Endothelial cell of umbilical vein (primary cell): ENCODE results near the gene SH3BP4. TPM values are rescaled to one million over a fixed set of nuclear protein-coding genes. Genes with fewer than 3 reads are reported as not detected.

Experiments
- BruUV-seq: library from RNA; stranded (reverse); fragments of 400-500 nt; replicated peaks from 2 replicates; lab custom pipeline; 2021; lab: Mats Ljungman, UMichigan
- CTCF ChIA-PET: fragments of 300-600, 350-600 bp; sonication (Branson Sonifier 250); formaldehyde crosslinking; loops from one replicate; lab custom pipeline; 2021; ENCODE audit warnings: antibody characterized with exemption, inconsistent platforms; lab: Charles Lee
- POLR2A ChIA-PET: fragments of 300-600, 350-600 bp; sonication (Branson Sonifier 250); formaldehyde crosslinking; loops from one replicate; lab custom pipeline; 2021; ENCODE audit warnings: antibody characterized with exemption, inconsistent platforms; lab: Charles Lee
- DNase-seq: peaks from one replicate; pipeline ENCODE4 v3.0.0-alpha.2; 2011; ENCODE audit warnings: low read depth, low spot score
- FAIRE-seq: peaks from 2 replicates; lab custom pipeline; 2011; peaks lifted over from hg19 to GRCh38; lab: Jason Lieb, UNC
- H2AFZ ChIP-seq: 2 replicates; pipeline ENCODE4 v1.6.0; 2012; ENCODE audit warnings: low read depth, low read length, control low read depth, inconsistent platforms
- H3K27ac ChIP-seq: 2 replicates; pipeline ENCODE4 v1.5.1; 2011; ENCODE audit warnings: low read depth, mild to moderate bottlenecking, control low read depth, low read length, moderate library complexity; ENCODE audit not compliant: insufficient read depth
- H3K27me3 ChIP-seq, 2 experiments: 2 replicates each; pipeline versions ENCODE4 v1.6.0 to v1.6.1; 2011; ENCODE audit warnings: low read length in 2 of 2, mixed read lengths in 1 of 2; ENCODE audit not compliant: control insufficient read depth in 2 of 2, insufficient read depth in 2 of 2
- H3K36me3 ChIP-seq, 2 experiments: 2 replicates in 1 of 2; 3 replicates in 1 of 2; pipeline ENCODE4 v1.5.1; 2011; ENCODE audit warnings: low read length in 2 of 2, mild to moderate bottlenecking in 1 of 2, moderate library complexity in 1 of 2; ENCODE audit not compliant: control insufficient read depth in 2 of 2, insufficient read depth in 2 of 2; ENCODE audit errors: extremely low read depth in 1 of 2
- H3K4me1 ChIP-seq: 3 replicates; pipeline ENCODE4 v1.5.1; 2011; ENCODE audit warnings: mild to moderate bottlenecking, low read length; ENCODE audit not compliant: control insufficient read depth, insufficient read depth; ENCODE audit errors: extremely low read depth
- H3K4me2 ChIP-seq: 2 replicates; pipeline ENCODE4 v1.6.1; 2011; ENCODE audit warnings: low read length, control low read depth, mixed read lengths; ENCODE audit not compliant: insufficient read depth
- H3K4me3 ChIP-seq, 3 experiments: fragments of 200-600 bp in 1 of 3; sonication (generic), shearing (Covaris generic) in 1 of 3; replicated peaks in 1 of 3; 2 replicates each; pipeline ENCODE4 v1.5.1; 2011 to 2016; ENCODE audit warnings: control low read depth in 3 of 3, low read length in 3 of 3, mild to moderate bottlenecking in 2 of 3, inconsistent platforms in 1 of 3, low read depth in 1 of 3, moderate library complexity in 1 of 3; ENCODE audit not compliant: insufficient read depth in 1 of 3
- H3K79me2 ChIP-seq: 2 replicates; pipeline ENCODE4 v1.6.0; 2012; ENCODE audit warnings: low read length, inconsistent platforms; ENCODE audit not compliant: control insufficient read depth, insufficient read depth
- H3K9ac ChIP-seq: replicated peaks from 2 replicates; pipeline ENCODE3; 2011; ENCODE audit warnings: low read length, control low read depth; ENCODE audit not compliant: insufficient read depth; ENCODE audit errors: extremely low read depth
- H3K9me1 ChIP-seq: replicated peaks from 3 replicates; pipeline ENCODE4 v1.6.0; 2011; ENCODE audit warnings: mild to moderate bottlenecking, low read length; ENCODE audit not compliant: control insufficient read depth, insufficient read depth; ENCODE audit errors: extremely low read depth
- H3K9me3 ChIP-seq: replicated peaks from 2 replicates; pipeline ENCODE4 v1.5.1; 2012; ENCODE audit warnings: low read length, inconsistent platforms; ENCODE audit not compliant: control insufficient read depth, insufficient read depth
- H4K20me1 ChIP-seq: replicated peaks from 2 replicates; pipeline ENCODE3; 2011; ENCODE audit warnings: mild to moderate bottlenecking, low read length; ENCODE audit not compliant: control insufficient read depth, insufficient read depth; ENCODE audit errors: extremely low read depth
- EZH2 ChIP-seq: IDR thresholded peaks from 2 replicates; pipeline ENCODE4 v1.6.1; 2012; ENCODE audit warnings: borderline replicate concordance, low read depth, mild to moderate bottlenecking, moderate library complexity, low read length, inconsistent platforms; ENCODE audit not compliant: severe bottlenecking
- FOS ChIP-seq: IDR thresholded peaks from 2 replicates; pipeline ENCODE4 v1.6.1; 2011; ENCODE audit warnings: mild to moderate bottlenecking, low read length, moderate library complexity, borderline replicate concordance; ENCODE audit not compliant: insufficient read depth
- GATA2 ChIP-seq: IDR thresholded peaks from 2 replicates; pipeline ENCODE4 v1.7.0; 2011; ENCODE audit warnings: low read depth, mild to moderate bottlenecking, moderate library complexity, mixed read lengths, low read length; ENCODE audit not compliant: insufficient read length, insufficient read depth
- JUN ChIP-seq: IDR thresholded peaks from 2 replicates; pipeline ENCODE4 v1.6.1; 2011; ENCODE audit warnings: borderline replicate concordance, low read depth; ENCODE audit not compliant: insufficient read length, insufficient read depth
- MYC ChIP-seq: IDR thresholded peaks from one replicate; pipeline ENCODE4 v1.6.1; 2011; ENCODE audit warnings: mild to moderate bottlenecking, low read depth, low read length
- POLR2A ChIP-seq: IDR thresholded peaks from 2 replicates; pipeline ENCODE4 v1.6.1; 2012; ENCODE audit warnings: low read depth, mild to moderate bottlenecking, control low read depth, low read length
- POLR2AphosphoS5 ChIP-seq: IDR thresholded peaks from 2 replicates; pipeline ENCODE4 v1.6.1; 2012; ENCODE audit warnings: low read depth, mild to moderate bottlenecking, control low read depth, low read length, moderate library complexity; ENCODE audit not compliant: insufficient read depth
- dilution Hi-C: fragments of 300-500 bp; cut with MboI; formaldehyde crosslinking; loops from one replicate; pipeline ENCODE4 v1.15.0; 2019; ENCODE audit warnings: low sequenced_read_pairs; ENCODE audit not compliant: extremely low pct_ligation_motif_present
- intact Hi-C: fragments of 100-400 bp; cut with micrococcal nuclease; formaldehyde crosslinking; loops from one replicate; pipeline ENCODE4 v1.10.0; 2022
- polyA plus RNA-seq, 4 experiments: library from polyadenylated mRNA; depleted of rRNA in 3 of 4; stranded (reverse) in 3 of 4; unstranded in 1 of 4; fragments of >200 nt; gene quantifications; 2 replicates each; pipeline versions ENCODE4 v1.2.1 to v1.2.3, GENCODE V29; 2011 to 2012; ENCODE audit warnings: missing spikeins in 1 of 4
- total RNA-seq: library from RNA; stranded (reverse); gene quantifications from 2 replicates; pipeline ENCODE4 v1.2.3, GENCODE V29; 2021
- TF ChIP-seq, protein P1 (sequence below): IDR thresholded peaks from 2 replicates; pipeline ENCODE4 v1.6.1; 2011; ENCODE audit not compliant: insufficient read depth, insufficient read length
- TF ChIP-seq, protein P2 (sequence below), 2 donors: IDR thresholded peaks; 1 replicate in 1 of 2; 2 replicates in 1 of 2; pipeline ENCODE4 v1.5.1; 2011; ENCODE audit warnings: low read length in 2 of 2, mild to moderate bottlenecking in 2 of 2, moderate library complexity in 2 of 2, control low read depth in 1 of 2, inconsistent platforms in 1 of 2, low read depth in 1 of 2; ENCODE audit not compliant: insufficient read depth in 1 of 2; ENCODE audit errors: extremely low read depth in 1 of 2

Gene SH3BP4
- total and polyA plus RNA-seq, 2 donors (not counting 3 experiments of a cell fraction or from before 2014, with no cell fraction given): 85.2 to 100.0 TPM

DNA sequence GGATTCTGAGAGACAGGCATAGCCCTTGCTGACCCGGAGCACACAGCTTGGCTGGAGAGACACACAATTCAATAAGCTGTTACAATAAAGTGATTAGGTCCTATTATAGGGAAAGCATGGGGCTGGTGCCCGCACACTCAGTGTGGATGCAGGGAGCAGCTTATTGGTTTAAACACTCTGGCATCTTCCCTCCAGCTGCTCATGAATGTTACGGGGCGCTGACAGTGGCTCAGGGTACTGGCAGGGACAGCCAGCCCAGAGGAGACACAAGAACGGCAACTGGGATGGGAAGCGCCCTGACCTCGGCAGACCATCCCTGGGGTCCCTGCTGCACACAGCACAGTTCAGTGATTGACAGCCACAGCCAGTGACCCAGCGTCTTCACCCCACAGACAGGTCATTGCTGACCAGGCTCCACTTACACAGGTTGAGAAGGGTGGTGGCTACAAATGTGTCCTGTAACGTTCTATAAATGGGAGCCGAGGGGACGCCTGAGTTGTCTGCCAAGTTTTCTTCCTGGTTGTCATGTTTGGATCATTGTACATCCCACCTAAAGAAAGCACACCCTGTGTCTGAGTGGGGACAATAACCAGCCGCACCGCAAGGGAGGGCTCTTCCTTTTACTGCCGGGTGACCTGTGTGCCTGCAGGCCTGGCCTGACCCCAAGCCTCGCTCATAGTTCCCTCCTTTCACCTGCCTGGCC lies 60.3 kb downstream of the SH3BP4 start:
- Histone ChIP-seq H3K9me1 (no peaks in the 10 kb centered on the region), H3K9me3 (no peaks in the 10 kb centered on the region), H4K20me1 (peaks cover 3% of the 10 kb centered on the region), H2AFZ (no peak overlapping the region), H3K27me3 (no peaks in the 10 kb centered on the region), H3K79me2 (peaks cover 95% of the 10 kb centered on the region), H3K36me3 (peaks cover 5 to 10% of the 10 kb centered on the region in 2 experiments), H3K4me3 (no peak overlapping the region), H3K27ac (no peak overlapping the region), H3K9ac (no peak overlapping the region), H3K4me1 (no peaks in the 10 kb centered on the region), H3K4me2 (no peak overlapping the region)
- FAIRE-seq (no peak), DNase-seq (no peak)
- intact Hi-C loops: no loop called here
- POLR2A ChIA-PET: no interaction called here
- CTCF ChIA-PET: no interaction called here
- BruUV-seq: no TSS peak
- dilution Hi-C loops: no loop called here
- TF ChIP-seq GATA2: no peak
- TF ChIP-seq MYC: no peak
- no peak for TF ChIP-seq POLR2AphosphoS5

DNA sequence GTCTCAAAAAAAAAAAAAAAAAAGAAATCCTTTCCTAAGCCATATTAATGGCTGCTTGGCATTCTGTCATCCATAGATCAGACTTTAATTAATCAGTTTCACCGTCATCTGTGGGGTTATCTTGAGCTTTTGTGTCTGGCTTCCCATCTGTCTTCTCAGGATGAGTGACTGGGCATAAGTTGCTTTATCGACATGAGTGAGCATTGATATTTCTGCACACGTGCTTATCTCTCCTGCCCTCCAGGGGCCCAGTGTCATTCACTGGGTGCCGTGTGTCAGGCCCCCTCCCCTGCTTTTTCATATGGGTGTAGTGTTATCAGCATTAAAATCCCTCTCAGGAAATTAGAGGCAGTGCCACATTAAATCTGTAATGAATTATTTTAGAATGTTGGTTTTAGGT lies 65.6 kb downstream of the SH3BP4 start:
- no peaks in the 10 kb centered on the region for H3K27me3 ChIP-seq
- FAIRE-seq (no peak), DNase-seq (no peak)
- no peak overlapping the region for H2AFZ ChIP-seq
- no peak overlapping the region for H3K4me3 ChIP-seq
- no peaks in the 10 kb centered on the region for H4K20me1 ChIP-seq
- CTCF ChIA-PET: interaction anchor here (0.7 to 1.1 kb wide), 3 partner anchors 9 to 90 kb away, joined by 3 read pairs; no protein-coding TSS in a partner anchor
- H3K9me3 ChIP-seq: no peaks in the 10 kb centered on the region
- dilution Hi-C loops (no loop called here), intact Hi-C loops (no loop called here)
- H3K36me3 ChIP-seq: peaks cover 0 to 5% of the 10 kb centered on the region in 2 experiments
- BruUV-seq: no TSS peak
- no peak overlapping the region for H3K27ac ChIP-seq
- POLR2A ChIA-PET: interaction anchor here (0.6 to 0.7 kb wide), 2 partner anchors 17 to 194 kb away, joined by 4 to 6 read pairs; no protein-coding TSS in a partner anchor
- no peaks in the 10 kb centered on the region for H3K9me1 ChIP-seq
- H3K9ac ChIP-seq: no peak overlapping the region
- peaks cover 69% of the 10 kb centered on the region for H3K79me2 ChIP-seq
- peaks cover 18% of the 10 kb centered on the region for H3K4me1 ChIP-seq
- TF ChIP-seq POLR2AphosphoS5 (no peak), EZH2 (no peak), GATA2 (no peak), MYC (no peak), POLR2A (no peak), FOS (no peak), JUN (no peak)
- TF ChIP-seq, protein P1, sequence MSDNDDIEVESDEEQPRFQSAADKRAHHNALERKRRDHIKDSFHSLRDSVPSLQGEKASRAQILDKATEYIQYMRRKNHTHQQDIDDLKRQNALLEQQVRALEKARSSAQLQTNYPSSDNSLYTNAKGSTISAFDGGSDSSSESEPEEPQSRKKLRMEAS: no peak
- TF ChIP-seq, protein P2, sequence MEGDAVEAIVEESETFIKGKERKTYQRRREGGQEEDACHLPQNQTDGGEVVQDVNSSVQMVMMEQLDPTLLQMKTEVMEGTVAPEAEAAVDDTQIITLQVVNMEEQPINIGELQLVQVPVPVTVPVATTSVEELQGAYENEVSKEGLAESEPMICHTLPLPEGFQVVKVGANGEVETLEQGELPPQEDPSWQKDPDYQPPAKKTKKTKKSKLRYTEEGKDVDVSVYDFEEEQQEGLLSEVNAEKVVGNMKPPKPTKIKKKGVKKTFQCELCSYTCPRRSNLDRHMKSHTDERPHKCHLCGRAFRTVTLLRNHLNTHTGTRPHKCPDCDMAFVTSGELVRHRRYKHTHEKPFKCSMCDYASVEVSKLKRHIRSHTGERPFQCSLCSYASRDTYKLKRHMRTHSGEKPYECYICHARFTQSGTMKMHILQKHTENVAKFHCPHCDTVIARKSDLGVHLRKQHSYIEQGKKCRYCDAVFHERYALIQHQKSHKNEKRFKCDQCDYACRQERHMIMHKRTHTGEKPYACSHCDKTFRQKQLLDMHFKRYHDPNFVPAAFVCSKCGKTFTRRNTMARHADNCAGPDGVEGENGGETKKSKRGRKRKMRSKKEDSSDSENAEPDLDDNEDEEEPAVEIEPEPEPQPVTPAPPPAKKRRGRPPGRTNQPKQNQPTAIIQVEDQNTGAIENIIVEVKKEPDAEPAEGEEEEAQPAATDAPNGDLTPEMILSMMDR (IDR thresholded peaks at IDR 0.05; ENCODE audit: extremely low read depth in 1 of 2, insufficient read depth in 1 of 2, low read depth in 1 of 2, low read length in 2 of 2): no peak
- H3K4me2 ChIP-seq: no peak overlapping the region
